ENCODE data around the gene TRAPPC3. TPM values are rescaled to one million over a fixed set of nuclear protein-coding genes. Genes with fewer than 3 reads are reported as not detected.

The TRAPPC3 gene
- polyA plus RNA-seq, 10 donors = 32.3 to 44.8 (median 33.9) TPM

- DNase-seq = peak in 1 of 3 donors; percentile 67
These were observed 5.6 kb upstream of the TRAPPC3 start for GRCh38 chr1:36154765-36155407.

GRCh38 chr1:36154335-36154734 lies 5.0 kb upstream of the TRAPPC3 start:
- DNase-seq = no peak

GRCh38 chr1:36153476-36153875 lies 4.2 kb upstream of the TRAPPC3 start:
- DNase-seq = no peak

GRCh38 chr1:36151845-36152203 lies 2.5 kb upstream of the TRAPPC3 start:
- no peak for DNase-seq

GRCh38 chr1:36151134-36151844 lies 2.0 kb upstream of the TRAPPC3 start:
- no peak for DNase-seq

GRCh38 chr1:36150296-36151133 lies 1.2 kb upstream of the TRAPPC3 start:
- peak; percentile 87 to 92 (median 91) for DNase-seq

- DNase-seq = no peak
These were observed 648 bp upstream of the TRAPPC3 start for GRCh38 chr1:36149973-36150295.

GRCh38 chr1:36148821-36149236 lies 457 bp downstream of the TRAPPC3 start:
- DNase-seq = no peak

GRCh38 chr1:36144413-36144812 lies 4.9 kb downstream of the TRAPPC3 start:
- DNase-seq = no peak

- DNase-seq = no peak
These were observed 5.9 kb downstream of the TRAPPC3 start for GRCh38 chr1:36143424-36143823.

GRCh38 chr1:36142121-36142520 lies 7.2 kb downstream of the TRAPPC3 start:
- no peak for DNase-seq

- DNase-seq = no peak
These were observed 9.8 kb downstream of the TRAPPC3 start for GRCh38 chr1:36139521-36139920.

GRCh38 chr1:36137776-36138175 lies 11.5 kb downstream of the TRAPPC3 start:
- DNase-seq = no peak

- no peak for DNase-seq
These were observed 12.1 kb downstream of the TRAPPC3 start for GRCh38 chr1:36137226-36137625.

- peak in 1 of 3 donors; percentile 75 for DNase-seq
These were observed 12.8 kb downstream of the TRAPPC3 start for GRCh38 chr1:36136535-36136934.

GRCh38 chr1:36135796-36136195 lies 13.5 kb downstream of the TRAPPC3 start:
- no peak for DNase-seq

GRCh38 chr1:36135330-36135667 lies 14.0 kb downstream of the TRAPPC3 start:
- peak in 2 of 3 donors; percentile 49 to 73 for DNase-seq

- DNase-seq = peak; percentile 57 to 87 (median 76)
These were observed 14.6 kb downstream of the TRAPPC3 start for GRCh38 chr1:36134505-36135329.

- no peak for DNase-seq
These were observed 15.3 kb downstream of the TRAPPC3 start for GRCh38 chr1:36134031-36134430.

GRCh38 chr1:36133484-36133883 lies 15.8 kb downstream of the TRAPPC3 start:
- peak; percentile 50 to 85 (median 66) for DNase-seq

- no peak for DNase-seq
These were observed 17.3 kb downstream of the TRAPPC3 start for GRCh38 chr1:36132029-36132428.

- DNase-seq = no peak
These were observed 20.4 kb downstream of the TRAPPC3 start for GRCh38 chr1:36128905-36129206.

Data from muscle of back (tissue), 11 donors.